ENCODE measurements around the gene KCNQ1. TPM values are rescaled to one million over a fixed set of nuclear protein-coding genes. Genes with fewer than 3 reads are reported as not detected.

The KCNQ1 gene
- total RNA-seq, 3 donors from 2014 or later (not counting 1 experiment from before 2014, with no cell fraction given), result 1.9 to 7.8 (median 3.3) TPM

- H3K9me3 ChIP-seq (ENCODE audit: control insufficient read depth, insufficient read depth, low read length), result no peaks in the 10 kb centered on the region
- peaks cover 2% of the 10 kb centered on the region for H3K27me3 ChIP-seq (ENCODE audit: control insufficient read depth, insufficient read depth, low read length)
- TF ChIP-seq CTCF (IDR thresholded peaks at IDR 0.05), result no peak
- H3K4me1 Mint-ChIP-seq, result peaks cover 0 to 6% of the 10 kb centered on the region in 2 donors
- peaks cover 28 to 33% of the 10 kb centered on the region in 2 donors for H3K27me3 Mint-ChIP-seq (ENCODE audit: low read depth in 2 of 2)
- H3K36me3 Mint-ChIP-seq, result no peaks in the 10 kb centered on the region
- no peaks in the 10 kb centered on the region for H3K9me3 Mint-ChIP-seq
- WGBS (ENCODE audit: insufficient coverage), result 56% methylated on average over 9 of the region's 9 CpGs
- ATAC-seq (no peak), DNase-seq (peak in 1 of 2 donors; percentile 10)
- H3K4me1 ChIP-seq (ENCODE audit: control insufficient read depth, insufficient read depth, low read length), result peaks cover 10% of the 10 kb centered on the region
- no peak overlapping the region for H3K27ac Mint-ChIP-seq
- no peak overlapping the region for H3K4me3 Mint-ChIP-seq
- intact Hi-C loops (cut with micrococcal nuclease), result no loop called here
- no peaks in the 10 kb centered on the region for H3K36me3 ChIP-seq (ENCODE audit: control insufficient read depth, insufficient read depth, low read length)
- no peak overlapping the region for H3K4me3 ChIP-seq (ENCODE audit: low read length)
- no peak overlapping the region for H3K27ac ChIP-seq (ENCODE audit: low read length)
Observed at GRCh38 chr11:2780850-2781407, 336.1 kb downstream of the KCNQ1 start.

- WGBS (ENCODE audit: insufficient coverage), result 57% methylated on average over 19 of the region's 19 CpGs
- H3K27me3 ChIP-seq (ENCODE audit: control insufficient read depth, insufficient read depth, low read length), result peaks cover 2% of the 10 kb centered on the region
- Mint-ChIP-seq H3K27ac (no peak overlapping the region), H3K4me1 (peaks cover 0 to 6% of the 10 kb centered on the region in 2 donors), H3K36me3 (no peaks in the 10 kb centered on the region), H3K4me3 (no peak overlapping the region), H3K9me3 (no peaks in the 10 kb centered on the region), H3K27me3 (ENCODE audit: low read depth in 2 of 2) (peaks cover 32 to 40% of the 10 kb centered on the region in 2 donors)
- intact Hi-C loops (cut with micrococcal nuclease), result no loop called here
- no peak overlapping the region for H3K27ac ChIP-seq (ENCODE audit: low read length)
- H3K9me3 ChIP-seq (ENCODE audit: control insufficient read depth, insufficient read depth, low read length), result no peaks in the 10 kb centered on the region
- ATAC-seq (no peak), DNase-seq (peak in 1 of 2 donors; percentile 7)
- H3K36me3 ChIP-seq (ENCODE audit: control insufficient read depth, insufficient read depth, low read length), result no peaks in the 10 kb centered on the region
- H3K4me3 ChIP-seq (ENCODE audit: low read length), result no peak overlapping the region
- H3K4me1 ChIP-seq (ENCODE audit: control insufficient read depth, insufficient read depth, low read length), result peaks cover 10% of the 10 kb centered on the region
- no peak for TF ChIP-seq CTCF (IDR thresholded peaks at IDR 0.05)
Observed at GRCh38 chr11:2781408-2782274, 336.8 kb downstream of the KCNQ1 start.

GRCh38 chr11:2782769-2783168 is 338.0 kb downstream of the KCNQ1 start:
- Mint-ChIP-seq H3K4me1 (peaks cover 0 to 5% of the 10 kb centered on the region in 2 donors), H3K9me3 (no peaks in the 10 kb centered on the region), H3K27ac (no peak overlapping the region), H3K4me3 (no peak overlapping the region), H3K36me3 (no peaks in the 10 kb centered on the region), H3K27me3 (ENCODE audit: low read depth in 2 of 2) (peaks cover 27 to 44% of the 10 kb centered on the region in 2 donors)
- DNase-seq (no peak), ATAC-seq (no peak)
- intact Hi-C loops (cut with micrococcal nuclease), result no loop called here
- Histone ChIP-seq H3K4me1 (ENCODE audit: control insufficient read depth, insufficient read depth, low read length) (peaks cover 10% of the 10 kb centered on the region), H3K27ac (ENCODE audit: low read length) (no peak overlapping the region), H3K4me3 (ENCODE audit: low read length) (no peak overlapping the region), H3K36me3 (ENCODE audit: control insufficient read depth, insufficient read depth, low read length) (no peaks in the 10 kb centered on the region), H3K9me3 (ENCODE audit: control insufficient read depth, insufficient read depth, low read length) (no peaks in the 10 kb centered on the region), H3K27me3 (ENCODE audit: control insufficient read depth, insufficient read depth, low read length) (peaks cover 2% of the 10 kb centered on the region)
- WGBS (ENCODE audit: insufficient coverage), result no CpG with 5 or more reads among the region's 2 CpGs
- no peak for TF ChIP-seq CTCF (IDR thresholded peaks at IDR 0.05)
